OCI-LY7 (cell line): ENCODE data around the gene CCK.

Experiments
- EZH2phosphoT487 ChIP-seq: fragments of 200-600 bp; sonication (generic); IDR thresholded peaks from 2 replicates; pipeline ENCODE4 v1.6.1; 2018; ENCODE audit warnings: low read depth, borderline replicate concordance, mild to moderate bottlenecking, mixed run types, antibody characterized with exemption, low read length, moderate library complexity, mixed read lengths
- TF ChIP-seq, protein P1 (sequence below): fragments of 200-600 bp; sonication (generic); conservative IDR thresholded peaks from 2 replicates; pipeline ENCODE4 v1.5.1; 2014; ENCODE audit warnings: mild to moderate bottlenecking, antibody characterized with exemption, low read length, moderate library complexity, mixed read lengths

DNA sequence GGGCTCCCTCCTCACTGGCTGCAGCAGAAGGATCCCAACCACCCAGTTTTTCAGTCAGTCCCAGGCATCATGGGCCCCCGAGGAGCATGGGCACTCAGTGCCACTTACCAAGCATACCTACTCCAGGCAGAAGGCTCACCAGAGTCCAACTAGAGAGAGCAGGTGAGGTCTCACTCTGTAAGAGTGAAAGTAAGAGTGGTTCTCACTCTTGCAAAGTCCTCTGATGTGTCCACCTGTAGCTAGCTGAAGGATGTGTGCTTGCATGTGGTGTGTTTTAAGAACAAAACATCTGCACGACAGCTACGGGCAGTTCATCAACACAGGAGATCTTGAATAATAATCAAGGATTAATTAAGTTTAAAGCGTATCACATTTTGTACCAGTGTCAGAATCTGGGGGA, 49.7 kb downstream of the CCK start:
- TF ChIP-seq, protein P1, sequence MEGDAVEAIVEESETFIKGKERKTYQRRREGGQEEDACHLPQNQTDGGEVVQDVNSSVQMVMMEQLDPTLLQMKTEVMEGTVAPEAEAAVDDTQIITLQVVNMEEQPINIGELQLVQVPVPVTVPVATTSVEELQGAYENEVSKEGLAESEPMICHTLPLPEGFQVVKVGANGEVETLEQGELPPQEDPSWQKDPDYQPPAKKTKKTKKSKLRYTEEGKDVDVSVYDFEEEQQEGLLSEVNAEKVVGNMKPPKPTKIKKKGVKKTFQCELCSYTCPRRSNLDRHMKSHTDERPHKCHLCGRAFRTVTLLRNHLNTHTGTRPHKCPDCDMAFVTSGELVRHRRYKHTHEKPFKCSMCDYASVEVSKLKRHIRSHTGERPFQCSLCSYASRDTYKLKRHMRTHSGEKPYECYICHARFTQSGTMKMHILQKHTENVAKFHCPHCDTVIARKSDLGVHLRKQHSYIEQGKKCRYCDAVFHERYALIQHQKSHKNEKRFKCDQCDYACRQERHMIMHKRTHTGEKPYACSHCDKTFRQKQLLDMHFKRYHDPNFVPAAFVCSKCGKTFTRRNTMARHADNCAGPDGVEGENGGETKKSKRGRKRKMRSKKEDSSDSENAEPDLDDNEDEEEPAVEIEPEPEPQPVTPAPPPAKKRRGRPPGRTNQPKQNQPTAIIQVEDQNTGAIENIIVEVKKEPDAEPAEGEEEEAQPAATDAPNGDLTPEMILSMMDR, result no peak
- TF ChIP-seq EZH2phosphoT487, result no peak
